AG04450 (cell line): ENCODE results near the gene ZRANB3. TPM values are rescaled to one million over a fixed set of nuclear protein-coding genes. Genes with fewer than 3 reads are reported as not detected.
"Not testable (repeated sequence)": the region's sequence is repeated elsewhere in the genome, so short reads cannot be mapped to it uniquely, and the experiment has no call there.

Experiments used
- CTCF ChIA-PET: fragments of 300-600, 350-600 bp; formaldehyde crosslinking; extraction: SDS; loops from one replicate; lab custom pipeline; 2022; ENCODE audit warnings: antibody characterized with exemption, inconsistent platforms; lab: Charles Lee
- POLR2A ChIA-PET: fragments of 350-600 bp; formaldehyde crosslinking; extraction: SDS; loops from one replicate; lab custom pipeline; 2021; ENCODE audit warnings: antibody characterized with exemption, inconsistent platforms; lab: Yijun Ruan, JAX
- DNase-seq: peaks from one replicate; pipeline ENCODE4 v3.0.0-alpha.2; 2011; ENCODE audit warnings: low read depth, low spot score
- H3K27ac ChIP-seq: one replicate; pipeline ENCODE4 v1.5.1; 2012; ENCODE audit warnings: low read depth, low read length, control low read depth
- H3K27me3 ChIP-seq: one replicate; pipeline ENCODE4 v1.6.0; 2012; ENCODE audit warnings: low read length; ENCODE audit not compliant: control insufficient read depth, insufficient read depth
- H3K4me3 ChIP-seq: 2 replicates; pipeline ENCODE4 v1.5.1; 2011; ENCODE audit warnings: mild to moderate bottlenecking, low read depth, low read length, control low read depth
- H3K9me3 ChIP-seq: 2 replicates; pipeline ENCODE4 v1.5.1; 2012; ENCODE audit warnings: low read length; ENCODE audit not compliant: control insufficient read depth, insufficient read depth
- polyA plus RNA-seq: library from polyadenylated mRNA; depleted of rRNA; stranded (reverse); fragments of >200 nt; gene quantifications from 2 replicates; pipeline ENCODE4 v1.2.3, GENCODE V29; 2011; rRNA removed
- small RNA-seq: library from RNA; depleted of rRNA; stranded (forward); fragments of <200 nt; gene quantifications from one replicate; pipeline ENCODE3, GENCODE V24; 2012; ENCODE audit warnings: low read depth; ENCODE audit not compliant: insufficient read length
- TF ChIP-seq, protein P1 (sequence below): IDR thresholded peaks from 2 replicates; pipeline ENCODE4 v1.5.1; 2011; ENCODE audit warnings: low read depth, low read length, control low read depth, inconsistent platforms

The ZRANB3 gene
- polyA plus RNA-seq, 1 experiment = 4.0 TPM

DNA sequence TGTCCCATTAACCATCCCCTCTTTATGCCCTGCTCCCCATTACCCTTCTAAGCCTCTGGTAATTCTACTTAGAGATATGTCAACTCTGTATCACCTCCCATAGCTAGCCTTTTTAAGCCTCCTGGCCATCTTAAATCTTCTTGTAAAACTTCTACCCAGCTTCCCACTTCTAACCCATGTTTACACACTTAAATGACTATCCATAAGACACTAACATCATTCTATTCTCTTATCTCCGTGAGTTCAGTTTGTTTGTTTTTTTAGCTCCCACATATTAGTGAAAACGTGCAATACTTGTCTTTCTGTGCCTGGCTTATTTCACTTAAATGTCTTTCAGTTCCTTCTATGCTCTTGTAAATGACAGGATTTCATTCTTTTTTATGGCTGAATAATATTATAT, 436.5 kb downstream of the ZRANB3 start:
- H3K4me3 ChIP-seq = no peak overlapping the region
- no peaks in the 10 kb centered on the region for H3K27me3 ChIP-seq
- TF ChIP-seq, protein P1, sequence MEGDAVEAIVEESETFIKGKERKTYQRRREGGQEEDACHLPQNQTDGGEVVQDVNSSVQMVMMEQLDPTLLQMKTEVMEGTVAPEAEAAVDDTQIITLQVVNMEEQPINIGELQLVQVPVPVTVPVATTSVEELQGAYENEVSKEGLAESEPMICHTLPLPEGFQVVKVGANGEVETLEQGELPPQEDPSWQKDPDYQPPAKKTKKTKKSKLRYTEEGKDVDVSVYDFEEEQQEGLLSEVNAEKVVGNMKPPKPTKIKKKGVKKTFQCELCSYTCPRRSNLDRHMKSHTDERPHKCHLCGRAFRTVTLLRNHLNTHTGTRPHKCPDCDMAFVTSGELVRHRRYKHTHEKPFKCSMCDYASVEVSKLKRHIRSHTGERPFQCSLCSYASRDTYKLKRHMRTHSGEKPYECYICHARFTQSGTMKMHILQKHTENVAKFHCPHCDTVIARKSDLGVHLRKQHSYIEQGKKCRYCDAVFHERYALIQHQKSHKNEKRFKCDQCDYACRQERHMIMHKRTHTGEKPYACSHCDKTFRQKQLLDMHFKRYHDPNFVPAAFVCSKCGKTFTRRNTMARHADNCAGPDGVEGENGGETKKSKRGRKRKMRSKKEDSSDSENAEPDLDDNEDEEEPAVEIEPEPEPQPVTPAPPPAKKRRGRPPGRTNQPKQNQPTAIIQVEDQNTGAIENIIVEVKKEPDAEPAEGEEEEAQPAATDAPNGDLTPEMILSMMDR = no peak
- CTCF ChIA-PET = interaction anchor here (1.5 kb wide), 1 partner anchor 90 kb away, joined by 4 read pairs; no protein-coding TSS in a partner anchor
- H3K9me3 ChIP-seq = no peaks in the 10 kb centered on the region; the same call in 1 of the 2 replicates
- no peak for DNase-seq
- no peak overlapping the region for H3K27ac ChIP-seq
- POLR2A ChIA-PET = no interaction called here

DNA sequence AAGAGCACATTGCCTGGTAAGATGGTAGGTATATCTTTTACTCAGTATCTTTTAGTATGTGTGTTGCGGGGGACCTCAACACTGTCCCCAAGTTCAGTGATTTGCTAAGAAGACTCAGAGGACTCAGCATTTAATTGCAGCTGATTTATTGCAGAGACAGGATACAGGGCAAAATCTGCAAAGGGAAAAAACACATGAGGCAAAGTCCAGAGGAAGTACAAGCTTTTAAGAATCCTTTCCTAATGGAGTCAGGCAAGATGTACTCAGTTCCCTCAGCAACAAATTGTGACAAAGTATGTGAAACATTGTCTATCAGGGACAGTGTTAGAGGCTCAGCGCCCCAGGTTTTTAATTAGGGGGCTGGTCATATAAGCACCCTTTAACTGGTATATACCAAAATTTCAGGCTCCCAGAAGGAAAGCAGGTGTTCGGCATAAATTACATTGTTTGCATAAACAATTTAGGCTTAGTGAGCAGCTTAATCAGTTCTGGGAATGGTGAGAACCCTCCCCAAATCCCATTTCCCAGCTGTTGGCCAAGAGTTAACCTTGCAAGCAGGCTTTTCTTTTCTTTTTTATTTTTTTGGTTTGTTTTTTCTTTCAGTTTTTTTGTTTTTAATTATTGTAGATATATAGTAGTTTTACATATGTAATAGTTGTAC, 437.2 kb downstream of the ZRANB3 start:
- TF ChIP-seq, protein P1 = no peak
- Histone ChIP-seq H3K9me3 (no peaks in the 10 kb centered on the region; the same call in 1 of the 2 replicates), H3K27me3 (no peaks in the 10 kb centered on the region), H3K27ac (no peak overlapping the region), H3K4me3 (no peak overlapping the region)
- CTCF ChIA-PET = interaction anchor here (0.5 to 1.5 kb wide), 2 partner anchors 90 to 706 kb away, joined by 3 to 4 read pairs; no protein-coding TSS in a partner anchor
- DNase-seq = no peak
- POLR2A ChIA-PET = no interaction called here

DNA sequence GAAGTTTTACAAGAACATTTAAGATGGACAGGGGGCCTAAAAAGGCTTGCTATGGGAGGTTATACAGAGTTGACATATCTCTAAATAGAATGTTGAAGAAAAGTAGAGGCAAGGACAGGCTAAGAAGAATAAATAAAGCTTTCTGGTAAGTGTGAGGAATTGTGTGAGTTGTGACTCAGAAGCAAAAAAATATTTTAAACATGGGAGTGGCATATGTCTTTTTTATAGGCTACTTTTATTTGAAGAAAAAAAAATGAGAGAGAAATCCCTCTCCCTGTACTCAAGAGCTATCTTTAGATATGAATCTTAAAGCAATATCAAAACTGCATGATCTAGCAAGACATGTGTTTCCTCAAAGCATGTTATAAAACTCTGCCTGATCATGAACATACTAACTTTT, 437.8 kb downstream of the ZRANB3 start:
- H3K27me3 ChIP-seq = no peaks in the 10 kb centered on the region

DNA sequence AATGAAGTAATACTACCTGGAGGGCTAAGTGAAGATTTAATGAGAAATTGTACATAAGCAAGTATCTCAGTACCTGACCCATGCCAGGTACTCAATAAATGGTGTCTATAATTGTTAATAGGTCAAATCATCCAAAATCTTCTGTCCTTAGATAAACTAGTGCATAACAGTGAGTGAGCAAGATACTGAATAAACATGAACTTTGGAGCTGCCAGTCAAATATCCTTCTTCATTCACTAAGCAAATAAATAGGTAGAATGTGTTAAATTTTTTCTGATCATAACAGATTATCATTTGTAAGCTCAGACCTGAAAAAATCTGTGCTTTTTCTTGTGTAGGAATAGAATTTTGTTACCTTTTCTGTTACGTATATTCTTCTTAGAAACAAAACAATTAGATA, 439.3 kb downstream of the ZRANB3 start:
- CTCF ChIA-PET = no interaction called here

More for the DNA sequence above, 437.8 kb downstream of the ZRANB3 start:
- Histone ChIP-seq H3K27ac (no peak overlapping the region), H3K9me3 (no peaks in the 10 kb centered on the region; the same call in 1 of the 2 replicates), H3K4me3 (no peak overlapping the region)
- ChIA-PET POLR2A (no interaction called here), CTCF (interaction anchor here (0.5 kb wide), 1 partner anchor 706 kb away, joined by 3 read pairs; no protein-coding TSS in a partner anchor)
- TF ChIP-seq, protein P1 = no peak
- no peak for DNase-seq

DNA sequence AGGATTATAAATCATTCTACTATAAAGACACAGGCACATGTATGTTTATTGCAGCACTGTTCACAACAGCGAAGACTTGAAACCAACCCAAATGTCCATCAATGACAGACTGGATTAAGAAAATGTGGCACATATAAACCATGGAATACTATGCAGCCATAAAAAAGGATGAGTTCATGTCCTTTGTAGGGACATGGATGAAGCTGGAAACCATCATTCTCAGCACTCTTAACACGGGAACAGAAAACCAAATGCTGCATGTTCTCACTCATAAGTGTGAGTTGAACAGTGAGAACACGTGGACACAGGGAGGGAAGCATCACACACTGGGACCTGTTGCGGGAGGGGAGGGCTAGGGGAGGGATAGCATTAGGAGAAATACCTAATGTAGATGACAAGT, 441.4 kb downstream of the ZRANB3 start:
- CTCF ChIA-PET, POLR2A ChIA-PET: not testable (repeated sequence)

More for the DNA sequence above, 439.3 kb downstream of the ZRANB3 start:
- TF ChIP-seq, protein P1 = no peak
- Histone ChIP-seq H3K27me3 (no peaks in the 10 kb centered on the region), H3K27ac (no peak overlapping the region), H3K9me3 (no peaks in the 10 kb centered on the region; the same call in 1 of the 2 replicates), H3K4me3 (no peak overlapping the region)
- POLR2A ChIA-PET = no interaction called here
- no peak for DNase-seq

More for the DNA sequence above, 441.4 kb downstream of the ZRANB3 start:
- not testable (repeated sequence) for H3K27ac ChIP-seq, DNase-seq, H3K27me3 ChIP-seq, H3K4me3 ChIP-seq, H3K9me3 ChIP-seq

Small RNA genes lying within 50 kb of the gene (small RNA-seq; reads per million reads assigned to genes)
- gene SNORA40B = not detected

Other genes starting within 250 kb of the ZRANB3 start
- 33.2 and 39.1 TPM in 2 replicates for gene R3HDM1, start 266 bp upstream of the ZRANB3 start, polyA plus RNA-seq
- 92.0 and 141 TPM in 2 replicates for gene UBXN4, start 210.6 kb upstream of the ZRANB3 start, polyA plus RNA-seq